Measurements from ENCODE around the gene COL18A1. TPM values are rescaled to one million over a fixed set of nuclear protein-coding genes. Genes with fewer than 3 reads are reported as not detected.

Gene COL18A1
- total and polyA plus RNA-seq, 9 of the 15 experiments (the other 6 are each of a cell fraction or from before 2014, with no cell fraction given) = 0.14 to 16.4 (median 2.0) TPM

- no peak for TF ChIP-seq SMAD1 (IDR thresholded peaks at IDR 0.05; ENCODE audit: low read depth, low read length, partially characterized antibody)
- no peak for TF ChIP-seq FOXJ2 (tag; IDR thresholded peaks at IDR 0.05)
- no peak for TF ChIP-seq ARNT (IDR thresholded peaks at IDR 0.05)
- TF ChIP-seq SIN3B (IDR thresholded peaks at IDR 0.05; ENCODE audit: low read depth) = no peak
- no peak for TF ChIP-seq DLX4 (CRISPR knock-in tag; IDR thresholded peaks at IDR 0.05)
- TF ChIP-seq ERF (CRISPR knock-in tag; IDR thresholded peaks at IDR 0.05) = no peak
- TF ChIP-seq MITF (IDR thresholded peaks at IDR 0.05) = no peak
- no peak for TF ChIP-seq NFRKB (IDR thresholded peaks at IDR 0.05; ENCODE audit: low read depth)
- TF ChIP-seq GABPA (tag; conservative IDR thresholded peaks at IDR 0.05; ENCODE audit: low read depth) = 0 out of 2 replicates have a peak, but pooled peaks have one; percentile 47
- TF ChIP-seq JUND (IDR thresholded peaks at IDR 0.05; ENCODE audit: borderline replicate concordance, low read depth, low read length) = peak; percentile 63
- TF ChIP-seq JUND (tag; IDR thresholded peaks at IDR 0.05; ENCODE audit: borderline replicate concordance, low read depth, low read length) = no peak; the same call in 2 of the 3 replicates
- TF ChIP-seq PHF20 (IDR thresholded peaks at IDR 0.05; ENCODE audit: partially characterized antibody) = peak; percentile 30
- TF ChIP-seq ETV5 (CRISPR knock-in tag; IDR thresholded peaks at IDR 0.05; ENCODE audit: low read depth) = no peak; the same call in 1 of the 2 replicates
- peak; percentile 84 for TF ChIP-seq ETV1 (tag; conservative IDR thresholded peaks at IDR 0.05; ENCODE audit: low read depth)
- TF ChIP-seq KAT7 (CRISPR knock-in tag; IDR thresholded peaks at IDR 0.05; ENCODE audit: borderline replicate concordance) = no peak
- TF ChIP-seq HNRNPLL (IDR thresholded peaks at IDR 0.05; ENCODE audit: low read depth, low read length, poor library complexity, severe bottlenecking) = no peak
- no peak for TF ChIP-seq PYGO2 (tag; IDR thresholded peaks at IDR 0.05)
- peak; percentile 40; the same call in 1 of the 2 replicates for TF ChIP-seq DPF2 (IDR thresholded peaks at IDR 0.05)
- no peak for TF ChIP-seq ZNF354B (CRISPR knock-in tag; IDR thresholded peaks at IDR 0.05)
- TF ChIP-seq ZNF232 (CRISPR knock-in tag; IDR thresholded peaks at IDR 0.05) = 0 out of 2 replicates have a peak, but pooled peaks have one; percentile 57
- TF ChIP-seq FOXM1 (IDR thresholded peaks at IDR 0.05; ENCODE audit: low read depth) = no peak
- TF ChIP-seq FOXM1 (CRISPR knock-in tag; IDR thresholded peaks at IDR 0.05; ENCODE audit: low read depth) = no peak
- TF ChIP-seq LEF1 (IDR thresholded peaks at IDR 0.05) = no peak
- TF ChIP-seq USF2 (CRISPR knock-in tag; IDR thresholded peaks at IDR 0.05) = 0 out of 2 replicates have a peak, but pooled peaks have one; percentile 18
- TF ChIP-seq ZNF785 (CRISPR knock-in tag; IDR thresholded peaks at IDR 0.05) = no peak
- TF ChIP-seq CAMTA2 (CRISPR knock-in tag; conservative IDR thresholded peaks at IDR 0.05) = no peak
- TF ChIP-seq CBX2 (IDR thresholded peaks at IDR 0.05; ENCODE audit: insufficient read depth, low read length, poor library complexity, severe bottlenecking) = no peak
- TF ChIP-seq ELK3 (CRISPR knock-in tag; IDR thresholded peaks at IDR 0.05) = no peak
Measured at GRCh38 chr21:45555557-45556301, 150.8 kb downstream of the COL18A1 start (continued).
